T follicular helper cell (primary cell): ENCODE results near the gene ZPR1.

ENCODE experiments used
- DNase-seq: peaks from one replicate; pipeline ENCODE4 v3.0.0-alpha.2; 2020; ENCODE audit warnings: low read depth

ZPR1 gene

DNA sequence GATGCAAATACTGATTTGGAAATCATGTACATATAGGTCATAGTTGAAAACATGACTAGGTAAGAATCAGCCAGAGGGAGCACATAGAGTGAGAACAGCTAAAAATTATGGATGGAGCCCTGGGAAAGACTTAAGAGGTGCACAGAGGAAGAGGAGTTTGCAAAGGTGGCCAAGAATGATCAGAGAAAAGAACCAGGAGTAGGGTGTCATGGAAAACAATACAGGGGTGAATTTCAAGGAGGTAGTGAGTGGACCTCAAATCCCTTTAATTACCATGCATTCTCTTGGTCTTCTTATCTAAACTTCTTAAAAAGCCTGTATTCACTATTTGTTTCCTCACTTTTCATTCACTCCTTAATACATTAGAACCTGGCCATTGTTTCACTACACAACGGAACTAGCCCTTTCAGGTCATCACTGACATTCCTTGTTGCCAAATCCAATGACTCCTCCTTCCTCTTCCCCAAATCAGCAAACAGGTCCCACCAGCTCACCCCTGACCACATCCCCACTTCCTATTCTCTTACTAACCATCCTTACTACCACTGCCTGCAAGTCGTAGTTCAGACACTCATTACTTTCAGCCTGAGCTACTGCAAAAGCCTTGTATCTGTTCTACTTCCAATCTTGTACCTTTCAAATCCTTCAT, 37.6 kb downstream of the ZPR1 start:
- DNase-seq, result no peak

- no peak for DNase-seq
Observed at GRCh38 chr11:116742104-116742503, 45.7 kb downstream of the ZPR1 start.

DNA sequence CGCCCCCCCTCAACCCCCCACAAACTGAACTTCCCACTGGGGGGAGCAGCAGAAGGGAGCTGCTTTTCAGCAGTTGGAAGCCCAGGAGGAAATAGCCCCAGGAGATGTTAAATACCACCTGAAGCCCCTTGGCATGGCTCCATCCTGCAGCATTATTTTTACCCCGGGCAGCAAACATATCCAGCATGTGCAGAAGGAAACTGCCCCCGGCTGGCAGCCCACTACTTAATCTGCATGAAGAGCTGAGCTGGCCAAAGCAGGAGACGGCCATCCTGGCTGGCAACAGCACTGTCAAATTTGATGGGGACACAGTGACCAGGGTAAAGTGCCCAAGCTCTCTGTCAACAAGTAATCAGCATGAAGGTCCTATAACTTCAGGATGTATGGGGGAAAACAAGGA, 47.1 kb downstream of the ZPR1 start:
- DNase-seq, result no peak

DNA sequence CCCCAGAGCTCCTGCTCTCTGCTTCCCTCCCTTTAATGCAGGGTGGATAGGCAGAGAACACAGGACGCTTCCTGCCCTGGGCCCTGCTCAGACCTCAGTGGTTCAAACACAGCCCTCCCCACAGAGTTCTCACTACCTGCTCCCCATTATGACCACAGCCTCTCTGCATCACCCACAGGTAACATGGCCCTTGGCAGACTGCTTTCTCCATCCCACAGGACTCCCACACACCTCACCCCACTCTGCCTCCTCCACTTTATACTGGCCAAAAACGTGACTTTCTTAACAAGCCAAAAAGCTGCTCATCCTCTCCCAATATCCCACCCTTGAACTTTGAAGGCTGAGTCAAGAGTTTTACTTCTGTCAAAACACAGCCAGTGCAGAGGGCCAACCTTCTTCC, 48.8 kb downstream of the ZPR1 start:
- DNase-seq, result no peak

- DNase-seq, result no peak
Observed at GRCh38 chr11:116736763-116737162, 51.1 kb downstream of the ZPR1 start.

- DNase-seq, result no peak
Observed at GRCh38 chr11:116733969-116734508, 53.8 kb downstream of the ZPR1 start.

DNA sequence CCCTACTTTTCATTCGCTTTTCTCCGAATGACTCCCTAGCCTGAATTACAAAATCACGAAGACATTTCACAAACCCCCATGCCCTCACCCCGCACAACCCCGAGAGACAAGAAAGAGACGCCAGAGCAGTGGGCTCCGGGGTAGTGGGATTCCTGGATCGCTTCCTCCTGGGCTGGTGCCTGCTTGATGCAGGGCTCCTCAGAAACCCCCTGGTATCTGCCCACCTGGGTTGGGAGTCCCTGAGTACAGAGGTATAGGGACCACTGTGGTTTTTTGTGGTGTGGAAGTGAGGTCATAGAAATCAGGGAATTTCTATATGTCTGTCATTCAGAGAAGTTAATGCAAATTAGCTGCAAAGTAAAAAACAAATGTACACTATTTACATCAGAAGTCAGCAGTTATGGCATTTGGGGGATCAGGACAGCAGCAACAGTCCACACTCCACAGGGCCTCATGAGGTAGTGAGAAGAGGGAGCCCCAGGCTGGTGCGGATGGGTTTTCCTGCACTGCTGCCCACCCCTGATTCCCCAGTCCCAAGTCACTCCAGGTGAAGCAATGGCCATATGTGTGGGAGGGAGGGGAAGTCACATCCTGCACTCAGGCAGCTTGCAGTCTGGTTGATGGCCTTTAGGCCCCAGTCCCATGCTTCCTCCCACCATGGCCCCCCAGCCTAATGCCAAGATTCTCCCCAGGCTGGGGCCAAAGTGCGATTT, 54.6 kb downstream of the ZPR1 start:
- no peak for DNase-seq

DNA sequence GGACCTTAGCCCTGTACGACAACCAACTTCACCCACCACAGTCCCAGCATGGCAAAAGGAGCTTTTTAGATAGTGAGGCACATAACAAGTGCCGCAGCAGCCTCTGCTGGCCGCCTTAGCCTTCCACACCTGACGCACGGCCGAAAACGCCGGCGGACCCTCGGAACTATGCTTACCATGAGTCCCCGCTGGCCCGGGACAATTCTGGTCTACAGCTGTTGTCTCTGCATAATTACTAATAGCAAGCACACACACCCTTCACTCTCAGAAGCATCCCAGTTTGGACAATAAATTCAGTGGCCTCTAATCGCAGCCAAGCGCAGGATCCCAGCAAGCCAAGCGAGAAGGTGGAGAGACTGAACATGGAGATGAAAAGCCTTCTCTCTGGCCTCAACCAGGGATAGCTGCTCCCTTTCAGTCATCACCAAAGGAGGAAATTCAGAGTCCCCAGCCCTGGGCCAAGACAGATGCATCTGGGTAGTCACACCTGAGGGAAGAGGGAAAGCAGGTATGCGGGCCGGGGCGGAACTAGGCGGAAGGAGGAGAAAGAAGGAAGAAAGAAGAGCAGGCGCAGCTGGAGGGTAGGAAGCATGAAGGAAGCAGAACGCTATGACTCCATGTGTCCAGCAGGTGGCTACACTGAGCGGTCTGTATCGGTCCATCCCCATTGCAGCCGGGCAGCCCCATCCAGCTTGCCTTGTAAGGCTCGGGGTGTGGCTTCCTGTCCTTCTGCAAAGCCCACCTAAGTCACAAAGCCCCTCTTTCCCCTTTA, 55.4 kb downstream of the ZPR1 start:
- peak; percentile 28 for DNase-seq

DNA sequence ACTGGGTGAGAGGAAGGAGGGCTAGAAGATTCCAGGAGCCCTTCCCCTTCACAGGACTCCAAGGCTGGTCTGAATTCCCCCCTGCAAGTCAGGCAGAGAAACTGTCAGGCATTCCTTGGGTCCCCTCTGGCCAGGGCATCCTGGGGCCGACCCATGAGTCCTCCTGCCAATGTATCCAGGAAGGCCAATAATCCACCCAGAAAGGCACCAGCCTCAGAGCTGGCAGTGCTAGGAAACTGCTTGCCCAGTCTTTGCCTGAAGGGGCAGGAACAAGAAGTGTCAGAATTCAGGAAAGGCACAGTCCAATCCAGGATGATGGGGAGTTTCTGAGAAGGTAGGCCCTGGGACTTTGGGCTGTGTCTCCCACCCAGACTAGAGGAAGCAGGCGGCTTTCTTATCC, 56.0 kb downstream of the ZPR1 start:
- DNase-seq, result no peak

GRCh38 chr11:116731097-116731761, 56.6 kb downstream of the ZPR1 start:
- no peak for DNase-seq

- DNase-seq, result no peak
Observed at GRCh38 chr11:116730601-116731000, 57.2 kb downstream of the ZPR1 start.

- DNase-seq, result no peak
Observed at GRCh38 chr11:116730241-116730561, 57.6 kb downstream of the ZPR1 start.

DNA sequence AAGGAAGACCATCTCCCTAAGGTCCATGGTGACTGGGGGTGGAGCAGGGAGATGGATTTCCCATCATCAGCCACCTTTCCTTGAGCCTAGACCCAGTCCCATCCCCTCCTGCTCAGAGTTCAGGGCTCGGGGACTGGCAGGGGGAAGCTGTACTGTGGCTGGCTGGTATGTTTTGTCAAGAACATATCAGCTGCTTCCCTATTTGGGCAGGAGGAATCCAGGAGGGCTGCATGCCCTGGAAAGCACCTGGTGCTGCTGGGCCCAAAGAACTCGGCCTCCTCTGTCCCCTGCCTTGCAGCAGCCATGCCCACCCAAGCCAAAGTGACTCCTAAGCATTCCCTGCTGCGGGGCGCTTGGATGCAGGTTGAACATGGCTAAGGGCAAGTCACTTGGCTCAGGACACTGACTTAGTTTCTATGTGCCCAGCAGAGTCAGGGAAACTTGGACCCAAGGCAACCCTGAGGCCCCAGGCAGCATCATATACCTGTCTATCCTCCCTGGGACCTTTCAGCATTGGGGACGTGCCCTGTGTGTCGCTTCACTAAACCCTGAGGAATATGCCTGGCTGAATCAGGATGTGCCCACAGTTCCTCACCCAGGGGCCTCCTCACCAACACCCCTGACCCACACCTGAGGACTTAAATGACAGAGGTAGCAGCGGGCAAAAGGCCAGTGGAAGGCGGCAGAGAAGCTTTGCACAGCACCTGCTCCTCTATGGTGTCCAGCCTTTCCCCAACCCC, 58.2 kb downstream of the ZPR1 start:
- no peak for DNase-seq

- no peak for DNase-seq
Observed at GRCh38 chr11:116727990-116728389, 59.8 kb downstream of the ZPR1 start.

- DNase-seq, result no peak
Observed at GRCh38 chr11:116725434-116726221, 62.2 kb downstream of the ZPR1 start.

DNA sequence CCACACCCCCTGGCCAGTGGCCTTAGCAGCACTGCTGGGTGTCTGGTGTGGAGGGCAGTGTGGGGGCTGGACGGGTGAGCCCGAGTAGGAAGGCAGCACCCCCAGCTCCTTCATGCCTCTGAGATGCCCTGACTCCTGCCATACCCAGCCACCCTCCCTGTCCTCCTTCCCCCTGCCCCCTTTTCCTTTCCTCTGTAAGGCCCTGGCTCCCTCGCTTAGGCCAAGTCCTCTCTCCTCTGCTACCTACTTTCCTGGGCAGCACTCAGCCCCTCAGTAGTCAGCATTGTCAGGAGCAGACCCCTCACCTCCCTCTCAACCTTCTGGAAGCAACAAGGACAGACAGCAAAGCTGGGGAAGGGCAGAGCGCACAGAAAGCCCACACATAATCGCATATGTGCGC, 63.0 kb downstream of the ZPR1 start:
- no peak for DNase-seq
